GM19463 (cell line): Measurements from ENCODE around the gene PCDH1.

Experiments
- ATAC-seq: cut with Tn5 transposase; IDR thresholded peaks from one replicate; pipeline ENCODE4 v1.9.1; 2021; ENCODE audit warnings: mild to moderate bottlenecking, moderate library complexity; ENCODE audit not compliant: unreplicated experiment

The PCDH1 gene

DNA sequence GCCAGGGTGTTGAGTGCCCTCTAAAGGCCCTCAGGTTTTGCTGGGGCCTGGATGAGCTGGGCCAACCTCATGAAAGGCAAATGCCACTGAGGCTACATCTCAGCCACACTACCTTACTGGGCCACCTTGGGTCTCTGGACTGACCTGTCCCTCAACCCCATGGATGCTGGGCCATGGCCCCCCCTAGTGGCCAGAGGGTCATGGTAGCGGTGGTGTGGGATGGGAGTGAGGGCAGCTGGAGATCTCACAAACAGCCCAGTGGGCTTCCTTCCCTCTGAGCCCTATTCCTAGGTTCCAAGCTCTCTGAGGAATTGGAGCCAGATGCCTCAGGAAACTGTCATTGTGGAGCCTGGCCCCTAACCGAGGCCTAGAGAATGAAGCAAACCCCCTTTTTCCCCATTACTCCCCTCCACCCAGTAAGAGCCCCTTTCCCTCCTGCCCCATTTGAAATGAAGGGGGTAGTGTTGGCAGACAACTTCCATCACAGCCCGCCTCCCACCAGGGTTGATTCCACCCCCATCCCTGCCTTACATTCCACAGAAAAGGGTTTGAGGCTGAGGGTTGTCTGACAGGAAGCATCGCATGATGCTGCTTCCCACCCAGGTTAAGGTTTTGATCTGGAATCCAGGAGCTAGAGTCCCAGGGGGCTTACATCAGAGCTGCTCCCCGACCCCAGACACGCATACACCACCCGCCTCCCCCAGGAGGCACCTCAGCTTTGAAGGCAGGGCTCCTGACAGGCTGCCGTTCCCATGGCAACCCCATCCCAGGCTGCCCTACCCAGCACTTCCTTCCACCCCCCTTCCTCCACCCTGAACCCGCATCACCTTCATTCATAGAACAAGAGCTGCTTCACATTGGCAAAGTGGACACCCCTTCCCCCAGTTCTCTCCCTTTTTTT lies 63.9 kb downstream of the PCDH1 start:
- no peak for ATAC-seq

DNA sequence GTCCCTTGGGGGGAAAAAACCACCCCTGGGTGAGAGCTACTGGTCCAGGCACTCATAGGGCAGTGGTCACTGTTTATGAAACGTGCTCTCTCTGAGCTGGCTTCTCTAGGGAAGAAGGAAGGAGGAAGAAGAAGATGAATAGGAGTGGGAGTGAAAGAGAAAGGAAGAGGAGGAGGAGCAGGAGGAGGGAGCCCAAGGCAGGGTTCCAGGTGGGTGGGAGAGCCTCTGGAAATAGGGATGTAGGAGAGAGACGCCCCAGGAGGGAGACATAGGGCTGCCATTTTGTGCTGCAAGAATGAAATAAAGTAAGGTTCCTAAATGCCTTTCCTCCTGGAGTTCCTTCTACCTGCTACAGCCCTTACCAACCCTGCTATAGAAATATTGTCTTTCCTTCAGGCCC lies 65.7 kb downstream of the PCDH1 start:
- ATAC-seq, result no peak

DNA sequence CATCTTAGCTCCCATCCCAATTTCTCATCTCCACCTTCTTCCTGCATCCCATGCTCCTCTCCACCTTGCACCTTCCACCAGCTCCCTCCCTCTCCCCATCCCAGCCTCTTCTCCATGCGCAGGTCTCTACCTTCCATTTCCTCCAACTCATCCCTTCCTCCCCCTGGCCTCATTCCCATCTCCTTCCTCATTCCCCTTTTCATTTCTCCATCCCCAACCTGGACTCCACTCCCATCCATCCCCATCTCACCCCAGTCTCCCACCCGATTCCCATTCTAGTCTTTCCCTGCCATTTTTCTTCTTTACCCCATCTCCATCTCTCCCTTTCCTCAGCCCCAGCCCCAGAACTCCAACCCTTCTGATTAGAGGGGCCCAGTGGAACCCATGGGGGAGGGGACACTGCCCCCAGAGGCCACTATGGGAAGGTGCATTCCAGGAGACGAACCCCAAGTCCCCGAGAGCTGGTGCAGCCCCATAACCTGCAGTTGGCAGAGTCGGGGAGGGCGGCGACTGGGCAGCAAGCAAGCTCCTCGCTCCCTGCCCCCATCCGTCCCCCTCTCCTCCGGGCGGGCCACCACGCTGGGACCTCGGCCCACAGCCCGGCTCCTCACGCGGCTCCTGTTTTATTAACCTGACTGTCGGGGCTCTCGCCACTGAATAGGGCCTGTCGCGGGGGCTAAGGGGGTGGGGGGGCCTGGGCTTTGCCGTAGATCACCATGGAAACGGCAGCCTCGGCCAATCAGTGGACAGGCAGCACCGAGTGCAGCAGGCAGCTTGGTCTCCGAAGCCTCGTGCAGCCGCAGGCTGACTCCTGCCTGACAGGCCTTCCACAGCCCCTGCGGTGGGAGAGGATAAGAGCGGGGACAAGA lies 66.7 kb downstream of the PCDH1 start:
- ATAC-seq, result no peak

DNA sequence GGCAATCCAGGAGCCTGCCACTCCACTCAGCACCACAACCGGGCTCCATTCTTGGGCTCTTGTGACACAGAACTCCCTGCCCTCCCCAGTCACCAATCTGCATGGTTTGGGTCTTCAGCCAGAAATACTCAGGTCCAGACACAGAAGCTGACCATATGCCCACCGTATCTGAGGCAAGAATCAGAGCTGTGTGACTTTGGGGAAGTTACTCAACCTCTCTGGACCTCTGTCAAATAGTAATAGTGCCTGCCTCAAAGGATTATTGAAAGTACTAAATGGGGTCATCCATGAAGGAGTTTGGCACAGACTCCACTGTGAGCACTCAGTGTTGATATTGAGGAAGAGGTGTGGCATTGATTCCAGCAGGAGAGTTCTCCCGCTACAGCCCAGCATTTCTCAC lies 67.5 kb downstream of the PCDH1 start:
- ATAC-seq, result no peak

DNA sequence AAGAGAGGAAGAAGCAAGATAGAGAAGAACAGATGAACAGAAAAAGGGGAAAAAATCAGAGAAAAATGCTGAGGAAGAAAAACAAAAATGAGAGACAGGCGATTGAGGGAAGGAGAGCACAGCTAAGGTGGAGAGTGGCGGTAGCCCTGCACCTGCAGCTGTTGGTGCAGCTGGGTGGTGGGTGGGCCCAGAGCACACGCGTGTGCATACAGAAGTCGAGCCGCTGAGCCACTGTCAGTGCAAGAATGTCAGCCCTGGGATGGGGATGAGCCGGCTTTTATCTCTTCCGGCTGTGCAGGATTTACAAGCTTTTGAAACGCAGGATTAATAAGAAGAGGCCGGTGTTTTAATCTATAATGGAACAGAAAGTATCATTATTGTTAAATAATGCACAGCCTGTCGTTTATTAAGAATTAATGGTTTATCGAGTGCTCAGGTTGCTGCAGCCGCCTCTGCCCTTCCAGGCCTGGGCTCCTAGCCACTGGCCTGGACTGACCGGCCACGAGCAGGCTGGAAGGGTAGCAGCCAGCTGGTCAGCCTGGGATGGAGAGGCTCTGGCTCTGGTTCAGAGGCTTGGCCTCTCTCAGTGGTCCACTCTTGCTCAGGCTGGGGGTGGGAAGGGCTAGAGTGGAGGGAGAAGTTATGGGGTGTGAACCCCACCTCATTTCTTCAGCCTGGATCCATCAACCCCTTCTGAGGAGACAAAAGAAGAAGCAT lies 68.7 kb downstream of the PCDH1 start:
- ATAC-seq, result no peak

DNA sequence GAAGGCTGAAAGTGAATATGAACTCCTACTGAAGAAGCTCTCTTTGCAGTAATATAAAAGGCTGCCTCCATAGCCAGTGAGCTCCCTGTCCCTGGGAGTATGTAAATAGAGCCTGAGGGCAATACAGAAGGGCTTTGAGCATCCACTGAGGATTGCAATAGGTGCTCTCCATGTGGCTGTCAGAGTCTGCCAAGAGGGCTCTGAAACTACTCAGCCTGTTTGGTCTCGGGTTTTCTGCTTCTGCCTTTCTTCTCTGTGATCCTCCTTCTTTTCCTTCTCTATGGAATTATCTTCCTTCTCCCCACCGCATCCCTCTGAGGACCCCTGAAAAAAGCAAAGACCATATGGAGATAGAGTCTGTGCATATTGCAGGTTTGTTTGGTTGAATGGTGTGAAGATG lies 69.4 kb downstream of the PCDH1 start:
- ATAC-seq, result no peak

DNA sequence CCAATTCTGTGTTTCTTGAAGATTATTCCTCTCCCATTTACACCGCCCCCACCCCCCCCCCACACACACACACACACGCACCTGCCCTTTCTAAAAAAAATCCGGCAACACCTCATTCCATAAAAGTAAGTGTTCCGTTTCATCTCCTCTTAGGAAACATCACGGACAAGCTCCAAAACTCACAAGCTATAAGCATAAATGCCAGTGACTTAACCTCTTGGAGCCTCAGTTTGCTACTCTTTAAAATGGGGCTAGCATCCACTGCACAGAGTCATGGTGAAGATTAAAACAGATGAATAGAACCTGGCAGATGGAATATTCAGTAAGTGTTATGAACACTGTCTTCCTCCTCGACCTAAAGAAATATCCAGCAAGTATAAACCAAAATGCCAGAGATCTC lies 70.5 kb downstream of the PCDH1 start:
- ATAC-seq, result no peak

DNA sequence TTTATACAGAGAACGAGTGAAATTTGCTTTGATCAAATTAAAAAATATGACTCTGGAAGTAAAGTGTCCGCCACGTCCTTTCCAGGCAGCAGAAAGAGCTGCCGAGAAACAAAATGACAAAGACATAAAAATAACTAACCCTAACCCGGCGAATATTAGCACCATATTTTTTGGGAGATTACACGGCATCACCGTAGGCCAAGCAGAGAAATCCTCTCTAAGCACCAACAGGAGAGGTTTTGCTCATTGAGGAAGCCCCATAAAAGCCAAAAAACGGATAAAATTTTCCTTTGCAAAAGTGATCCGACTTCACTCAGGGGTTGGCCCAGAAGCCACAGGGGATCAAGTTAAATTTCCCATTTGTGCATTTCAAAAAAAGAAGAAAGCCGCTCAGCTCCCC lies 70.9 kb downstream of the PCDH1 start:
- ATAC-seq, result no peak

DNA sequence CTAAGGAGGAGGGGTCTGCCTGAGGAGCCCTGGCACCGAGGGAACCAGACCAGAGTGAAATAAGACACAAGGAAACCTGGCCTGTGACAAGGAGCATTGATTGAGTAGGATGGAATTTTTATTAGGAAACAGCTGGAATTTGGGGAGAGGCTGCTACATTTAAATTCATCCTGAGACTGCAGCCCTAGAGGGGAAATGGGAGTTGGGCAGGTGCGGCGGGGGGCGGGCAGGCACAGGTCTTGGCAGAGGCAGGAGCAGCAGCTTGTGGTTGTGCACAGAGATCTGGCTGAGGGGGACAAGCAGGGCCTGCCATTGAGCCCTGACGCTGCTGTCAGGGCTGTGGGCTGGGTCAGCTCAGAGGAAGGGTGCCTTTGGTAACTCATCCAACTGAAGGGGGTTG lies 71.6 kb downstream of the PCDH1 start:
- ATAC-seq, result no peak

DNA sequence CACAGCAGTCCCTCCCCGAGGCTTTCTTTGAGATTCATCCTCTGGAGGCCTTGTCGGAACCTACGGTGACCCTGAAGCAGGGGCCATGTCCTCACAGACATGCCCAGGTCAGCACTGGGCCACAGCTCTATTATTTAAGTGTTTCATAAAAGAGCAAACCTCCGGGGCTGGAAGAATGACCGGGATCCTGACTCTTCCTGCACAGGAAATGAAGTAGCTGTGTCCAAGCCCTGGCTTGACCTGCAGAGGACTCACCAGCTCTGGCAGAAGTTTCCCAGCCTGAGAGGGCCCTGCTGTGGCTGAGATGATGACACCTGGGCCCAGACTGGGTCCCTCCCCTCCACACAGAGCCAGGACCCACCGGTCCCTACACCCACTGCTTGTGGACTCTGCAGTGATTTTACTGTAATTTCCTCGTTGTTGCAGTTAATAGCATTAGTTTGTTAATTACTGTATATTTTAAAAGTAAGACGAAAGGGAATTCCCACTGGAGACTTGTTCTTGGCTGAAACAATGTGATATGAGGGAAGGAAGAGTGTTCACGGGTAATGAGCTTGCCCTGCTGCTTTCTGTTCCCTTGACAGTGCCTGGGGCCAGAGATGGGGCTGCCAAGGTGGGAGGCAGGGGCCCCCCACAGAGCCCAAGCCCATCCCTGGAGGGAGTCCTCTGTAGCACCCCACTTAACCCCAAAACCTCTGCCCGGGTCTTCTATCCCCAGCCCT lies 72.2 kb downstream of the PCDH1 start:
- ATAC-seq, result no peak

DNA sequence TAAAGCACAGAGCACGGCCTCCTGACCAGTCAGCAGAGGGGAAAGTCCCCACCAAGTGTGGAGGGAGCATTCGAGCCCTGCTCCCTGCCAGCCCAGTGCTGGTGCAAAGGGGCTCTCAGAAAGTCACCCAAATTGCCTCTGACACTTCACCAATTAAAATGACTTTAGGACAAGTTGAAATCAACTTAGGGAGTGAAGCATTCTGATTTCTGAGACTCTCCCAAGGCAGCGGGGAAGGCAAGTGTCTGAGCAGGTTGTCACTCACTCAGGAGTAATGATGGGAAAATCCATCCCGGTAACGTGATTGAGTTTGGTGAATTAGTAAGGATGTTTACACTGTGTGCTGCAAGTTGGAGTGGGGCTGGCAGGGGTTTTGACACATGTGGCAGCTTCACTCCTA lies 73.7 kb downstream of the PCDH1 start:
- ATAC-seq, result no peak
